PC-3 (cell line): Measurements from ENCODE around the gene SNIP1. TPM values are rescaled to one million over a fixed set of nuclear protein-coding genes. Genes with fewer than 3 reads are reported as not detected.
"Not testable (repeated sequence)": the region's sequence is repeated elsewhere in the genome, so short reads cannot be mapped to it uniquely, and the experiment has no call there.

ENCODE experiments used
- ATAC-seq: fragments of 200-7000 bp; cut with Tn5 transposase; 2 replicates; pipeline ENCODE4 v1.9.1; 2020; ENCODE audit warnings: mild to moderate bottlenecking, moderate library complexity
- BruUV-seq: library from RNA; stranded (reverse); fragments of 400-500 nt; replicated peaks from 2 replicates; lab custom pipeline; 2021; lab: Mats Ljungman, UMichigan
- CTCF ChIA-PET: fragments of 300-600 bp; sonication (Branson Sonifier 250); formaldehyde crosslinking; loops from one replicate; lab custom pipeline; 2022; ENCODE audit warnings: antibody characterized with exemption; lab: Charles Lee
- POLR2A ChIA-PET: fragments of 300-600 bp; sonication (Branson Sonifier 250); formaldehyde crosslinking; loops from one replicate; lab custom pipeline; 2022; ENCODE audit warnings: antibody characterized with exemption; ENCODE audit not compliant: unreplicated experiment; lab: Charles Lee
- DNase-seq: peaks from one replicate; pipeline ENCODE4 v3.0.0-alpha.2; 2015
- H2AFZ ChIP-seq: fragments of 300-600 bp; sonication (generic); 2 replicates; pipeline ENCODE4 v1.6.0; 2016; ENCODE audit warnings: antibody characterized with exemption, low read length
- H3F3A ChIP-seq: fragments of 300-600 bp; sonication (generic); one replicate; pipeline ENCODE4 v1.6.0; 2017; ENCODE audit warnings: antibody characterized with exemption, low read length, control low read depth, mild to moderate bottlenecking; ENCODE audit not compliant: unreplicated experiment
- H3K27ac ChIP-seq: fragments of 300-600 bp; sonication (generic); 2 replicates; pipeline ENCODE4 v1.5.1; 2016; ENCODE audit warnings: mild to moderate bottlenecking, low read length
- H3K27me3 ChIP-seq: fragments of 300-600 bp; sonication (generic); 2 replicates; pipeline ENCODE4 v1.6.1; 2016; ENCODE audit warnings: low read length, mixed read lengths
- H3K36me3 ChIP-seq: fragments of 300-600 bp; sonication (generic); 2 replicates; pipeline ENCODE4 v1.6.1; 2016; ENCODE audit warnings: low read depth, mixed run types, low read length, mixed read lengths
- H3K4me1 ChIP-seq: fragments of 300-600 bp; sonication (generic); 2 replicates; pipeline ENCODE4 v1.5.1; 2016; ENCODE audit warnings: low read length; ENCODE audit not compliant: insufficient read depth
- H3K4me2 ChIP-seq: fragments of 300-600 bp; sonication (generic); 2 replicates; pipeline ENCODE4 v1.6.0; 2016; ENCODE audit warnings: low read length
- H3K4me3 ChIP-seq: fragments of 300-600 bp; sonication (generic); 2 replicates; pipeline ENCODE4 v1.5.1; 2016; ENCODE audit warnings: mild to moderate bottlenecking, low read length, mixed read lengths
- H3K79me2 ChIP-seq: fragments of 300-600 bp; sonication (generic); 2 replicates; pipeline ENCODE4 v1.6.1; 2017; ENCODE audit warnings: low read length, mixed read lengths
- H3K9ac ChIP-seq: fragments of 300-600 bp; sonication (generic); 2 replicates; pipeline ENCODE4 v1.6.0; 2016; ENCODE audit warnings: mild to moderate bottlenecking, low read length
- H3K9me2 ChIP-seq: fragments of 300-600 bp; sonication (generic); replicated peaks from 2 replicates; pipeline ENCODE4 v1.6.1; 2016; ENCODE audit warnings: mixed run types, low read length, mixed read lengths
- H3K9me3 ChIP-seq: fragments of 300-600 bp; sonication (generic); 2 replicates; pipeline ENCODE4 v1.6.1; 2016; ENCODE audit warnings: low read length, mixed read lengths
- H4K20me1 ChIP-seq: fragments of 300-600 bp; sonication (generic); 2 replicates; pipeline ENCODE4 v1.6.1; 2016; ENCODE audit warnings: low read length, mixed read lengths
- CTCF ChIP-seq: fragments of 300-600 bp; sonication (generic); conservative IDR thresholded peaks from 2 replicates; pipeline ENCODE4 v1.5.1; 2017; ENCODE audit warnings: antibody characterized with exemption, low read depth, mild to moderate bottlenecking, low read length
- EZH2 ChIP-seq: fragments of 300-600 bp; sonication (generic); IDR thresholded peaks from one replicate; pipeline ENCODE4 v1.6.1; 2017; ENCODE audit warnings: antibody characterized with exemption, mild to moderate bottlenecking, low read length; ENCODE audit not compliant: unreplicated experiment
- EZH2phosphoT487 ChIP-seq: fragments of 300-600 bp; sonication (generic); IDR thresholded peaks from 2 replicates; pipeline ENCODE4 v1.6.1; 2018; ENCODE audit warnings: mild to moderate bottlenecking, antibody characterized with exemption, low read length, borderline replicate concordance
- intact Hi-C: fragments of 100-400 bp; cut with micrococcal nuclease; formaldehyde crosslinking; loops from 2 replicates; pipeline ENCODE4 v1.9.0; 2023
- total RNA-seq: library from RNA; depleted of rRNA; stranded (reverse); fragments of >200 nt; gene quantifications from 2 replicates; pipeline ENCODE4 v1.2.3, GENCODE V29; 2014

Gene SNIP1
- total RNA-seq, 1 experiment from 2014 or later = 23.1 TPM

DNA sequence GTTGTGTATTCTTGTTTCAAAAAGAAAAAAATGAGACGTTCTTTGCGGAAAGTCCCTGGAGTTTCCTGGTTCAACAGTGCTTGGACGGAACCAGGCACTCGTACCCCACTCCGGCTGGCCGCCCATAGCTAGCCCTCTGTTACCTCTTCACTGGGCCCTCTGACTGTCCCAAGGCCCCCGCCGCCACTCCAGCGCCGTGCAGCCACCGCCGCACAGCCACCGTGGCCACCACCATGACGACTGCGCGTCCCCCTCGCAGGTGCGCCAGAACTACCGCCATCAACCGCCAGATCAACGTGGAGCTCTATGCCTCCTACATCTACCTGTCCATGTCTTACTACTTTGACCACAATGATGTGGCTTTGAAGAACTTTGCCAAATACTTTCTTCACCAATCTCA, 9.6 kb downstream of the SNIP1 start:
- intact Hi-C loops = no loop called here
- DNase-seq = no peak
- no peaks in the 10 kb centered on the region for H4K20me1 ChIP-seq
- no peaks in the 10 kb centered on the region for H3F3A ChIP-seq
- no peak overlapping the region for H2AFZ ChIP-seq
- peaks cover 35% of the 10 kb centered on the region; the same call in 1 of the 2 replicates for H3K36me3 ChIP-seq
- no peaks in the 10 kb centered on the region for H3K9me3 ChIP-seq
- ChIA-PET POLR2A (no interaction called here), CTCF (no interaction called here)
- no peaks in the 10 kb centered on the region for H3K9me2 ChIP-seq
- H3K4me3 ChIP-seq = no peak overlapping the region
- no peak overlapping the region for H3K27ac ChIP-seq
- H3K4me2 ChIP-seq = no peak overlapping the region
- H3K4me1 ChIP-seq = no peaks in the 10 kb centered on the region
- peaks cover 14% of the 10 kb centered on the region for H3K79me2 ChIP-seq
- TF ChIP-seq EZH2 = no peak
- TF ChIP-seq CTCF = no peak
- TF ChIP-seq EZH2phosphoT487 = no peak
- no TSS peak for BruUV-seq
- H3K9ac ChIP-seq = no peak overlapping the region
- no peak for ATAC-seq
- H3K27me3 ChIP-seq = no peaks in the 10 kb centered on the region

- Histone ChIP-seq H3K27ac (no peak overlapping the region), H3K9me3 (no peaks in the 10 kb centered on the region), H3K4me2 (no peak overlapping the region), H3K9ac (no peak overlapping the region), H3K79me2 (peaks cover 24% of the 10 kb centered on the region), H3K4me3 (no peak overlapping the region), H3K36me3 (peaks cover 38% of the 10 kb centered on the region), H3K9me2 (no peaks in the 10 kb centered on the region), H2AFZ (no peak overlapping the region), H3F3A (peaks cover 7% of the 10 kb centered on the region), H3K27me3 (no peaks in the 10 kb centered on the region), H4K20me1 (no peaks in the 10 kb centered on the region), H3K4me1 (peaks cover 29% of the 10 kb centered on the region)
- ATAC-seq = no peak
- intact Hi-C loops = no loop called here
- CTCF ChIA-PET = no interaction called here
- BruUV-seq = no TSS peak
- POLR2A ChIA-PET = no interaction called here
- no peak for DNase-seq
- TF ChIP-seq EZH2phosphoT487 (no peak), EZH2 (no peak), CTCF (no peak)
Observed at GRCh38 chr1:37540036-37540785, 13.9 kb downstream of the SNIP1 start.

GRCh38 chr1:37539154-37539553, 14.9 kb downstream of the SNIP1 start:
- CTCF ChIA-PET = not testable (repeated sequence)

More at GRCh38 chr1:37539154-37539553, 14.9 kb downstream of the SNIP1 start:
- H3K9me3 ChIP-seq, H3K9ac ChIP-seq, H3F3A ChIP-seq, H3K4me2 ChIP-seq, H3K4me3 ChIP-seq, POLR2A ChIA-PET, DNase-seq, H3K27ac ChIP-seq, H3K9me2 ChIP-seq, ATAC-seq, H2AFZ ChIP-seq, H4K20me1 ChIP-seq, BruUV-seq, H3K27me3 ChIP-seq: not testable (repeated sequence)
- peaks cover 34% of the 10 kb centered on the region for H3K36me3 ChIP-seq
- H3K4me1 ChIP-seq = peaks cover 36% of the 10 kb centered on the region
- H3K79me2 ChIP-seq = peaks cover 22% of the 10 kb centered on the region
- intact Hi-C loops = loop anchor here (5.0 kb wide), 1 partner anchor 62 kb away; no protein-coding TSS in a partner anchor
